Right lobe of liver (tissue), 4 donors: Measurements from ENCODE around the gene HECTD1.

ENCODE experiments used
- CTCF ChIP-seq, 4 donors: fragments of 200-600 bp in 3 of 4; fragments of 450-650 bp in 1 of 4; IDR thresholded peaks; one replicate each; pipeline versions ENCODE4 v1.5.1 to v1.8.0; 2016 to 2022; ENCODE audit warnings: antibody characterized with exemption in 4 of 4, mild to moderate bottlenecking in 2 of 4
- POLR2A ChIP-seq: fragments of 450-650 bp; IDR thresholded peaks from one replicate; pipeline ENCODE4 v1.6.1; 2017; ENCODE audit warnings: antibody characterized with exemption, mild to moderate bottlenecking
- donor health status: DM: no; HTN: no; CAD: no.
- donor health status: DM: no; HTN: no; CAD: no.
- donor health status: DM: no; HTN: yes; CAD: no.

DNA sequence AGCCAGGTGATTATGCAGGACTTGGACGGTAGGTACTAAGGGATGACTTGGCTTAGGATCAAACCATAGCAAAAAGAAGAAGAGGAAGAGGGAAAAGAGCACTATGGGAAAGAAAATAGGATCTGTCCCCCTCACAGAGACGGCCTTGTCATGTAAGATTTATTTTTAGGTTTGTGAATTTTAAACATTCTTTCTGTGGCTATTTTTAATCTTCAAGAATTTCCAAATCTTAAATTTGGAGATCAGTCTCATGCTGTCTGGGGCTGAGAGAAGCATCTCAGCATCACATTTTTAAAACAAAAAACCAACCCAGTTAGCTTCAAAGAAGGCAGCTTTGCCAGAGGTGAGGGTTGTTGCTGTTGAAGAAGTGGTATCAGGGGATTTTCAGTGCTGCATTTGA lies 128.8 kb downstream of the HECTD1 start:
- no peak for TF ChIP-seq CTCF (IDR thresholded peaks at IDR 0.05)
- no peak for TF ChIP-seq POLR2A
